GM11168 (cell line): ENCODE measurements around the gene RNPEPL1.

ENCODE experiments used
- in situ Hi-C: fragments of 300-500 bp; cut with MboI; formaldehyde crosslinking; loops from one replicate; pipeline ENCODE4 v1.12.0; 2022; ENCODE audit warnings: low sequenced_read_pairs; ENCODE audit not compliant: unreplicated experiment

RNPEPL1 gene

DNA sequence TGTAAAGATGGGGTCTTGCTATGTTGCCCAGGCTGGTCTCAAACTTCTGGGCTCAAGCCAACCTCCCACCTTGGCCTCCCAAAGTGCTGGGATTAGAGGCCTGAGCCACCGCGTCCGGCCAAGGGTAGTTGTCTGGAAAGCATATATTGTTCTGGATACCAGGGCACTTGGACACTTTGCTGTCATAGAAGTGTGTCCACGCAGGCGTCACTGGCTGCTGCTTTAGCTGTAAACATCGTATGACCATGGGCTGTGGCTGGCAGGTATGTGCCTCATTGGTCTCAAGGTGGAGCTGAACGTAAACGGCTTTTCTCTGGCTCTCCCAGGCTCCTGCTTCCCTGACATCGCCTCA is 53.8 kb downstream of the RNPEPL1 start:
- in situ Hi-C loops: no loop called here

DNA sequence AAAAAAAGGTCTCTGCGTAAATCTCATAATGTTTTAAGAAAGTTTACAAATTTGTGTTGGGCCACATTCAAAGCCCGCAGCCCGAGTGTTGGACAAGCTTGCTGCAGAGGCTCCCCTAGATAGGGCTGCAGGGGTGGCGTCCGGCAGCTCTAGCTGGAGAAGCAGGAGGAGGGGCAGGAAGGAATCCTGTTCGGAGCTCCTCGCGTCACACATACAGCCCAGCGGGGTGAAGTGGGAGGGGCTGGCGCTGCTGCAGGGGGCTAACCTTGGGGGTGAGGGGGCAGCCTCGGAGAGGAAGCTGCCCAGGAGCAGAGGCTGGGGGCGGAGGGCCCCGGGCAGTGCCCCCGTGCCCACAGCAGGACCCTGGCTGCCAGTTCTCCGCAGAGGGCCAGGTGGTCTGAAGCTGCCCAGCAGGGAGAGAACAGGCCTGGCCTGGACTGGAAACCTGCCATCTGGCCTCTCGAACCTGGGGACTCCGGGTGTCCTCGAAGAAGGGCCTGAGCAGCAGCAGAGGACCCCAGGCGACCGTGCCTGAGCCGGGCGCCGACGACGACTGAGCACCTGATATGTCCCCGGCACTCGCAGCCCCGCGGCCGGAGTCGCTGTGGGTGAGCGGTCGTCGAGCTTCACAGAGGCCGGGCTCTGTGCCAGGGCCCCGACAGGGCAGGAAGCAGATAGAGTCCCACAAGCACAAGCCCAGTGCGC is 54.4 kb downstream of the RNPEPL1 start:
- in situ Hi-C loops: no loop called here

DNA sequence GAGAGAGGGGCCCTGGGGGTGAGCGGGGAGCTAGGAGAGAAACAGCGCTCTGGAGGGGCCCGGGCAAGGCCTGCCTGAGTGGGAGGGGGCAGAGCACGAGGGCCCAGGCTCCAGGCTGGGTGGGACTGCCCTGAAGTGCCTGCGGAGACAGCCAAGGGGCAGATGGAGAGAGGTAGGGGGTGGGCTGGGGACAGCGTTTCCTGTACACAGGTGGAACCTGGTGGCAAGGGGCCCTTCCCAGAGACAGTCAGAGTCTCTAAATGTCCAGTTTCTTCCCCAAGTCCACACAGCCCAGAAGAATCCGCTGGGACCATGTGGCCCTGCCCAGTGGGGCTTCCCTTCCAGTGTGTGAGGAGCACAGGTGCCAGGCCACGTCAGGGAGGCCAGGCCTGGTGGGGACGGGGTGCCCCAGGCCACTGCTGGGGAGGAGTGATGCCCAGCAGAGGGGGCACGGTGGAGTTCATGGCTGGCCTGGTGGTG is 55.3 kb downstream of the RNPEPL1 start:
- in situ Hi-C loops: no loop called here

DNA sequence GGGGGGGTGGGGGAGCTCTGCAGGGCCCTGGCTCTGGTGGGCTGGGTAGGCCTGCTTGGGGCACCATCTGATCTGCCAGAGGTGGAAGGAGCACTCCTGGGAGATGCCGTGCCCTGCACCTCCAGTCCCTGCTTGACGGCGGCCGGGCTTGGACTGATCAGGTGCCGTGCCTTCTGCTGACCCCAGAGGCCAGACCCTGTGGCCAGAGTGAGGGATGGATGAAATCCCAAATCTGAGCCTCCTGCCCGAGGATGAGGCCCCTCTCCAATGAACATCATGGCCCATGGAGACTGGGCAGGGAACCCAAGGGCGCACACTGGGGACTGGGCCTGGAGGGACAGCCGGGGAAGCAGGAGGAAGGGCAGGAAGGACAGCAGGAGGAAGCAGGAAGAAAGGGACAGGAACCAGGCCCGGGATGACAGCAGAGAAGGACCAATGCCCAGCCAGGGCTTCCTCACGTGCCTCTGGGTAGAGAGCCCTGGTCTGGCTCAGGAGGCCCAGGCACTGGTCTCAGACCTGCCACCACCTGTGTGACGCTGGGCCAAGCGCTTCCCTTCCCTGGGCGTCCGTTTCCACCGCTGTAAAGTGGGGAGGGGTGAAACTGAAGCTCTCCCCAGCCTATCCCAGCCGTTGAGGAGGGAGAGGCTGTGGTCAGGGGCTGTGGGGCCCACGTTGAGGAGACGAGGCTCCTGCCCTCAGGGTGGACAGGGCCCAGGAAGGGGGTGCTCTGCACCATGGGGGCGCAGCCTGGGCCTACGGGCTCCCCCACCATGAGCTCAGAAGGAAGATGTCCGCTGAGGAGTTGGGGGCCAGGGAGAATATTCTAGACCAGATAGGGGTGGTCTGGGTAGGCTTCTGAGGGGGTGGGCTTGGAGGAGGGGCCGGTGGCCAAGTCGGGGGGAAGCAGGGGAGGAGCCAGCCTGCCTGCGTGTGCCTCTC is 56.0 kb downstream of the RNPEPL1 start:
- in situ Hi-C loops: no loop called here

DNA sequence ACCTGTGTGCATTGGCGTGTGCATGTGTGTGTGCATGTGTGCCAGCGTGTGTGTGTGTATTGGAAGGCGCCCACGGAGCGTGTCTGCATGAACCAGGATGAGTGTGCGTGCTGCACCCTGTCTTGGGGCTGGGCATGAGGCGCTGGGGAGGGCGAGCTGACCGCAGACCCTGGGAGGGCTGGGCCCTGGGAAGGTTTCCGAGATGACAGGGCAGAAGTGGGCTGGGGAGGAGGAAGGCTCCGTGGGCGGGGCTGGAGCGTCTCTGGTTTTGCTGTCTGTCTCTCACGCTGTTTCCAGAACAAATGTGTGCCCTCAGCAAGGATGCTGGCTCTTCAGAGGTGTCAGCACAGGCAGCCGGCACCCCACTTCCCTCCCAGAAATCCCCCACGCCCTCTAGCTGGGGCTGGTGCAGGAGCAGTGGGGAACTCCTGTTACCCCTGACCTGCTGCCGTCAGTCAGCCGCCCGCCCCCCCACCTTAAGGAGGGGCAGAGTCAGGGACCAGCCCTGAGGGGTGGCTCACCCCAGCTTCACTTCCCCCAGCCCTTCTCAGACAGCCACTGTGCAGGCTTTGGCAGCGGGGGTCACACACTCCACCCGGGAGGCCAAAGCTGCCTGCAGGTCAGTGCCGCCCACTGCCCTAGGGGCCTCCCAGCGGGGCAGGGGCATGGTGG is 56.8 kb downstream of the RNPEPL1 start, which contains the start of gene GPR35:
GPR35 (plus strand) TSS at position 531 of the 672 bp plus-strand sequence. CDS start 4,473 bp downstream, outside the sequence.
- in situ Hi-C loops: no loop called here

DNA sequence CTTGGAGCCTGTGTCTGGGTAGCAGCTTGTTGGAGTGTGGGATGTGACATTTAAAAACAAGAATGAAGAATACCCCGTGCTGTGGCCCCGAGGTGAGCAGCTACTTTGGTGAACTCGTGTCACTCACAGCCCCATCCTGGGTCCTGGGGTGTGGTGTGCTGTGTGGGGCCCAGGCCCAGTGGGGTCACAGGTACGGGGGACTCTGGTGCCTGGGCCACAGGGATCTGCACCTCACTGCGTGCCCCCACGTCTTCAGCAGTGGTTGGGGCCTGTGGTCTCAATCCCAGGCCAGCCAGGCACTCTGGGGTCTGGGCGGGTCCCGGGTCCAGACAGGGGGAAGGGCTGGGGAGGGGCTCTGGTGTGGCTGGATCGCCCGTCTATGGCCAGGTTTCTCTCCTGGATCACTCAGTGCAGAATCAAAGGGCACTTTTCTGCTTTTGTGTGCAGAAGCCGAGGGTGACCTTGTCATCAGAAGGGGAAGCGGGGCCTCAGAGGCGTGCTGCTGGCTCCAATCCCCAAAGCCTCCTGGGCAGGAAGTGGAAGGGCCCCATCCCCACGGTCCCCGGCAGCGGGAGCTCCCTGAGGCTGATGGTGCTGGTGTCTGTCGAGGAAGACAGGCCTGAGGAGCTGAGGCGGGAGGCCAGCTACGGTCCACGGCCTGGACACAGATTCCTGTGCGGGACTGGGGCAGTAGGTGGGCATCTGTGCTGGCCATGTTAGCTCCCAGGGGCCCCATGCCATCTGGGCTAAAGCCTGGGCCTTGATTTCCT is 58.4 kb downstream of the RNPEPL1 start:
- in situ Hi-C loops: no loop called here

DNA sequence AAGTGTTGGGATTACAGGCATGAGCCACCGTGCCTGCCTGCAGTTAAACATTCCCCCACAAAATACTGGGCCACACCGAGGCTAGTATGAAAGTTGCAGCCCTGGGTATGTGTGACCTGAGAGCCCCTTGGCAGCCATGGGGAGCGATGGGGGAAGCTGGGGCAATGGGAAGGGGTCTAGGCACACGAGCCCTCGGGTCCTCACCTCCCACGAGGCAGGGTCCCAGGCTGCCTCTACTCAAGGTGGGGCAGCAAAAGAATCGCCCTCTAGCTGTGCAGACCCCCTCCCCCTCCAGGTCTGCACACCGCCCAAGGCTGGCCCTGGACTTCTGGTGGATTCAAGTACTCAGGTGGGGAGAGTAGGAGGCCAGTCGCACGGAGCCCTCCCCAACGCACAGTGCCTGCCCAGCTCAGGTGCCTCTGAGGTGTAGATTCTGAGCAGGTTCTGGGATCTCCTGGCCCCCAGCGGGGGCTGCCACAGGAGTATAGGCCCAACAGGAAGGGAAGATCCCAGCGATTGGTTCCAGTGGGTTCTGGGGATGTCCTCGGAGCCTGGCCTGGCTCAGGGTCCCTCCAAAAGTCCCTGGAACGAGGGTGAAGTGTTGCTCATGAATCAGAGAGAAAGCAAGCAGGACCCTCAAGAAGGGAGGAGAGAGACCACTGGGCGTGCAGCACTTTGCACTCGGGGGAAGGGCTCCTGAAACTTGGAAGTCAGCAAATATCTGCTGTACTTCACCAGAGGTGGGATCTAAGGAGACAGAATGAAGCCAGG is 59.6 kb downstream of the RNPEPL1 start:
- in situ Hi-C loops: no loop called here

DNA sequence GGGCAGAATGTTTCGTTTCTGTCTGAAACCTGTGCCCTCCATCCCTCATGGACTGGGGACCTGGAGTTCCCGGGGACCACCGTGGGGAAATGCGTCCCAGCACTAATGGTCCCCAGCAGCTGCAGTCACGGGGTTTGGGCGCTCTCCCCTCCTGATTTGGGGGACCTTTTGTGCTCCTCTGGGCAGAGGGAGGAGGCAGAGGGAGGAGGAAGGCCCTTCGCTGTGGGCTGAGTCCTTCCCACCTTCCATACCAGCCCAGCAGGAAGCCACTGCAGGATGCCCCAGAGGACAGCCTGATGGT is 60.2 kb downstream of the RNPEPL1 start:
- in situ Hi-C loops: no loop called here

DNA sequence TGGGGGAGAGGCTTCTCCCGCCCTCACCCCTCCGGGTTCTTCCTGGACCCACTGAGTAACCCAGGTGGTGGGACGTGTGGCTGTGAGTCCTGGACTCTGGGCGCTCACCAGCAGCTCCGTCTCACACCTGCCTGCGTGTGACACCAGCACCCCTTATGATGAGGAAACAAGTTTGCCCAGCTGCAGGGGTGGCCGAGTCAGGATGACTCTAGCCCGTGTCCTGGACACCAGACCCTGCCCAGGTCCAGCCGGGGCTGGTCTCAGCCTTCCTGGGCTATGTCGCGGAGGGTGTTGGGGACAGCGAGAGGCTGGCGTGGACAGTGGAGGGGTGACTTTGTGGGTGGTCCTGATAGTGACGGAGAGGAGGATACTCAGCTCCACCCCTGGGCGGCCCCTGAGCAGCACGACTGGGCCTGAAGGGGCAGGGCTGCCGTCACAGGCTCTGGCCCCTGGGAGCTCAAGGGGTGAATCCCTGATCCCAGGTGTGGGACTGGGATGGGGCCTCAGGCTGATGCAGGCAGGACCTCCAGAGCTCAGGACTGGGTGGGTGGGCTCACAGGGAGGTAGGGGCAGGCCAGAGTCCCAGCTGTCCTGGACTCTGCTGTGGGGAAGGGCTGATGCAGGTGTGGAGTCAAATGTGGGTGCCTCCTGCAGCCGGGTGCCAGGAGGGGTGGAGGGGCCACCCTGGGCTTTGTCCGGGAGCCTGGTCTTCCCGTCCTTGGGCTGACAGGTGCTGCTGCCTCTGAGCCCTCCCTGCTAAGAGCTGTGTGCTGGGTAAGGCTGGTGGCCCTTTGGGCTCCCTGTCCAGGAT is 60.7 kb downstream of the RNPEPL1 start:
- in situ Hi-C loops: no loop called here

DNA sequence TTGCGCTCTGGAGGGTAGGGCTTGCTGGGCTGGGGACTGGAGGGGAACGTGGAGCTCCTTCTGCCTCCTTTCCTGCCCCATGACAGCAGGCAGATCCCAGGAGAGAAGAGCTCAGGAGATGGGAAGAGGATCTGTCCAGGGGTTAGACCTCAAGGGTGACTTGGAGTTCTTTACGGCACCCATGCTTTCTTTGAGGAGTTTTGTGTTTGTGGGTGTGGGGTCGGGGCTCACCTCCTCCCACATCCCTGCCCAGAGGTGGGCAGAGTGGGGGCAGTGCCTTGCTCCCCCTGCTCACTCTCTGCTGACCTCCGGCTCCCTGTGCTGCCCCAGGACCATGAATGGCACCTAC is 61.3 kb downstream of the RNPEPL1 start:
- in situ Hi-C loops: no loop called here

DNA sequence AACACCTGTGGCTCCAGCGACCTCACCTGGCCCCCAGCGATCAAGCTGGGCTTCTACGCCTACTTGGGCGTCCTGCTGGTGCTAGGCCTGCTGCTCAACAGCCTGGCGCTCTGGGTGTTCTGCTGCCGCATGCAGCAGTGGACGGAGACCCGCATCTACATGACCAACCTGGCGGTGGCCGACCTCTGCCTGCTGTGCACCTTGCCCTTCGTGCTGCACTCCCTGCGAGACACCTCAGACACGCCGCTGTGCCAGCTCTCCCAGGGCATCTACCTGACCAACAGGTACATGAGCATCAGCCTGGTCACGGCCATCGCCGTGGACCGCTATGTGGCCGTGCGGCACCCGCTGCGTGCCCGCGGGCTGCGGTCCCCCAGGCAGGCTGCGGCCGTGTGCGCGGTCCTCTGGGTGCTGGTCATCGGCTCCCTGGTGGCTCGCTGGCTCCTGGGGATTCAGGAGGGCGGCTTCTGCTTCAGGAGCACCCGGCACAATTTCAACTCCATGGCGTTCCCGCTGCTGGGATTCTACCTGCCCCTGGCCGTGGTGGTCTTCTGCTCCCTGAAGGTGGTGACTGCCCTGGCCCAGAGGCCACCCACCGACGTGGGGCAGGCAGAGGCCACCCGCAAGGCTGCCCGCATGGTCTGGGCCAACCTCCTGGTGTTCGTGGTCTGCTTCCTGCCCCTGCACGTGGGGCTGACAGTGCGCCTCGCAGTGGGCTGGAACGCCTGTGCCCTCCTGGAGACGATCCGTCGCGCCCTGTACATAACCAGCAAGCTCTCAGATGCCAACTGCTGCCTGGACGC is 61.9 kb downstream of the RNPEPL1 start:
- in situ Hi-C loops: no loop called here
